K562 (cell line): ENCODE data around the gene SLC1A5. TPM values are rescaled to one million over a fixed set of nuclear protein-coding genes. Genes with fewer than 3 reads are reported as not detected.
A peak's percentile ranks its signal among the peaks of the same experiment; 100 is the strongest.

Source experiments
- BRD9 ChIP-seq: fragments of 450-650 bp; IDR thresholded peaks from 2 replicates; pipeline ENCODE4 v1.6.1; 2018; ENCODE audit warnings: low read depth; ENCODE audit not compliant: partially characterized antibody
- CBFA2T3 ChIP-seq: fragments of 450-650 bp; IDR thresholded peaks from 2 replicates; pipeline ENCODE4 v1.6.1; 2017
- COPS2 ChIP-seq: fragments of 450-650 bp; conservative IDR thresholded peaks from 2 replicates; pipeline ENCODE4 v1.6.1; 2016; ENCODE audit warnings: mild to moderate bottlenecking, moderate library complexity
- CREM ChIP-seq: IDR thresholded peaks from 2 replicates; pipeline ENCODE4 v1.6.1; 2014; ENCODE audit warnings: antibody characterized with exemption, low read depth
- CTBP1 ChIP-seq: fragments of 450-650 bp; IDR thresholded peaks from 2 replicates; pipeline ENCODE4 v1.6.1; 2016; ENCODE audit warnings: borderline replicate concordance
- ESRRA ChIP-seq: fragments of 450-650 bp; IDR thresholded peaks from 2 replicates; pipeline ENCODE4 v1.6.1; 2014; ENCODE audit warnings: low read depth, mild to moderate bottlenecking, moderate library complexity, borderline replicate concordance
- FIP1L1 ChIP-seq: fragments of 200-400 bp; formaldehyde crosslinking; IDR thresholded peaks from 2 replicates; pipeline ENCODE4 v1.6.1; 2018; ENCODE audit warnings: mild to moderate bottlenecking, low read depth, low read length; ENCODE audit not compliant: poor library complexity, severe bottlenecking
- FOSL1 ChIP-seq: fragments of 200-800 bp; sonication (Bioruptor generic); conservative IDR thresholded peaks from 2 replicates; pipeline ENCODE4 v1.6.1; 2016; ENCODE audit warnings: missing genetic modification characterization, missing compliant biosample characterization
- FOXA1 ChIP-seq: fragments of 450-650 bp; IDR thresholded peaks from 2 replicates; pipeline ENCODE4 v1.6.1; 2016; ENCODE audit warnings: mild to moderate bottlenecking, borderline replicate concordance
- HNRNPLL ChIP-seq: fragments of 200-400 bp; formaldehyde crosslinking; IDR thresholded peaks from 2 replicates; pipeline ENCODE4 v1.6.1; 2017; ENCODE audit warnings: low read length, low read depth, mild to moderate bottlenecking; ENCODE audit not compliant: poor library complexity, severe bottlenecking
- KLF13 ChIP-seq: fragments of 450-650 bp; IDR thresholded peaks from 2 replicates; pipeline ENCODE4 v1.6.1; 2016; ENCODE audit warnings: missing genetic modification characterization, low read depth, mild to moderate bottlenecking, missing compliant biosample characterization, moderate library complexity, borderline replicate concordance
- MAFG ChIP-seq: fragments of 450-650 bp; conservative IDR thresholded peaks from 2 replicates; pipeline ENCODE4 v1.6.1; 2016; ENCODE audit warnings: missing genetic modification characterization, missing compliant biosample characterization
- MEF2D ChIP-seq: conservative IDR thresholded peaks from 2 replicates; pipeline ENCODE4 v1.6.1; 2016; ENCODE audit warnings: low read depth, missing genetic modification characterization, missing compliant biosample characterization
- PHB ChIP-seq: fragments of 250-450 bp; sonication (Bioruptor Pico); IDR thresholded peaks from 2 replicates; pipeline ENCODE4 v1.5.0; 2021
- RCOR1 ChIP-seq, 2 experiments: IDR thresholded peaks; 2 replicates each; pipeline ENCODE4 v1.6.1; 2012; ENCODE audit warnings: low read depth in 2 of 2, low read length in 2 of 2, borderline replicate concordance in 1 of 2, improper control_type of control experiment in 1 of 2
- SMARCA4 ChIP-seq: fragments of 450-650 bp; IDR thresholded peaks from 2 replicates; pipeline ENCODE4 v1.6.1; 2016
- ZC3H8 ChIP-seq: fragments of 450-650 bp; IDR thresholded peaks from 2 replicates; pipeline ENCODE4 v1.6.1; 2017
- ZFPM2 ChIP-seq: fragments of 250-450 bp; sonication (Bioruptor Pico); IDR thresholded peaks from 2 replicates; pipeline ENCODE4 v1.5.1; 2022; ENCODE audit warnings: mild to moderate bottlenecking
- polyA plus RNA-seq, 8 experiments: library from polyadenylated mRNA; depleted of rRNA in 4 of 8; stranded (reverse) in 5 of 8; unstranded in 3 of 8; fragments of >200 nt; fragmentation: Nextera tagmentation in 2 of 8; fragmentation: Illumina TruSeq in 1 of 8; extraction: Ambion mirVana in 2 of 8; extraction: Trizol in 1 of 8; gene quantifications; 2 replicates each; pipeline versions ENCODE4 v1.2.1 to v1.2.3, GENCODE V29; 2011 to 2014; ENCODE audit warnings: inconsistent platforms in 1 of 8, missing spikeins in 1 of 8
- total RNA-seq, 7 experiments: library from RNA; depleted of rRNA in 6 of 7; stranded (reverse); fragments of >200 nt in 6 of 7; fragmentation: Illumina TruSeq in 2 of 7; extraction: Trizol in 2 of 7; gene quantifications; 2 replicates each; pipeline versions ENCODE4 v1.2.1 to v1.2.3, GENCODE V29; 2011 to 2021; ENCODE audit warnings: low replicate concordance in 1 of 7
- TF ChIP-seq, protein P1 (sequence below): sonication (generic); IDR thresholded peaks from 2 replicates; pipeline ENCODE4 v1.6.1; 2016
- TF ChIP-seq, protein P2 (sequence below): fragments of 250-450 bp; sonication (Bioruptor Pico); IDR thresholded peaks from 2 replicates; pipeline ENCODE4 v1.4.0; 2020; ENCODE audit warnings: mild to moderate bottlenecking, moderate library complexity
- TF ChIP-seq, protein P3 (sequence below): fragments of 450-650 bp; IDR thresholded peaks from 2 replicates; pipeline ENCODE4 v1.6.1; 2016; ENCODE audit warnings: missing biosample characterization, missing genetic modification characterization
- TF ChIP-seq, protein P4 (sequence below): fragments of 250-450 bp; sonication (Bioruptor Pico); IDR thresholded peaks from 2 replicates; pipeline ENCODE4 v1.6.1; 2021; ENCODE audit warnings: mild to moderate bottlenecking
- TF ChIP-seq, protein P5 (sequence below), 2 experiments: fragments of 450-650 bp; conservative IDR thresholded peaks; 2 replicates each; pipeline ENCODE4 v1.6.1; 2017; ENCODE audit warnings: mild to moderate bottlenecking in 2 of 2, moderate library complexity in 2 of 2

The SLC1A5 gene
- total and polyA plus RNA-seq, 9 of the 15 experiments (the other 6 are each of a cell fraction or from before 2014, with no cell fraction given): 31.2 to 417 (median 134) TPM

DNA sequence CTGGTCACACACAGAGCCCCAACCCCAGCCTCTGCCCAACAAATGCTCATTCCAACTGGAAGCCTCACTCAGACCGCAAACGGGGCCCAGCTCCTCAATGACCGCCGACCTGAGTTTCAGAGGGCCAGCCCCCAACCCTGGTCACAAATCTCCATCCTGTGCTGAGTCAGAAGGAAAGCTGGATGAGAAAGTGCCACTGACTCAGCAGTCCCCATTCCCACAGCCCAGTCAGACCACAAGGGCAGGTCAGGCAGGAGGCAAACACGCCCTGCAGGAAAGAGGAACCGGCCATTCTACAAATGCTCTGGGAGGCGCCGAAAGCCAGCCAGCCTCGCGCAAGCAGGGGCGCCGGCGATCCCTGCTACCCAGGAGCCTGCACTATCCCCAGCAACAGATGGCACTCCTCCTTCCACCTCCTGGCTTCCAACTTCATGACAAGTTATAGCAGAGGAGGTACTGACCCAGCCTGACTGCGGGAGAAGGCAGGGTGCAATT, 57.3 kb downstream of the SLC1A5 start (continued):
- TF ChIP-seq, protein P1, sequence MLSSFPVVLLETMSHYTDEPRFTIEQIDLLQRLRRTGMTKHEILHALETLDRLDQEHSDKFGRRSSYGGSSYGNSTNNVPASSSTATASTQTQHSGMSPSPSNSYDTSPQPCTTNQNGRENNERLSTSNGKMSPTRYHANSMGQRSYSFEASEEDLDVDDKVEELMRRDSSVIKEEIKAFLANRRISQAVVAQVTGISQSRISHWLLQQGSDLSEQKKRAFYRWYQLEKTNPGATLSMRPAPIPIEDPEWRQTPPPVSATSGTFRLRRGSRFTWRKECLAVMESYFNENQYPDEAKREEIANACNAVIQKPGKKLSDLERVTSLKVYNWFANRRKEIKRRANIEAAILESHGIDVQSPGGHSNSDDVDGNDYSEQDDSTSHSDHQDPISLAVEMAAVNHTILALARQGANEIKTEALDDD: no peak; the same call in 1 of the 2 replicates
- TF ChIP-seq FIP1L1: no peak
- peak; percentile 64; the same call in 1 of the 2 replicates for TF ChIP-seq CTBP1
- no peak for TF ChIP-seq HNRNPLL
- peak; percentile 93 for TF ChIP-seq MAFG (tag)
- TF ChIP-seq SMARCA4: peak; percentile 60; the same call in 1 of the 2 replicates
- TF ChIP-seq CBFA2T3: no peak; the same call in 1 of the 2 replicates
- TF ChIP-seq, protein P2, sequence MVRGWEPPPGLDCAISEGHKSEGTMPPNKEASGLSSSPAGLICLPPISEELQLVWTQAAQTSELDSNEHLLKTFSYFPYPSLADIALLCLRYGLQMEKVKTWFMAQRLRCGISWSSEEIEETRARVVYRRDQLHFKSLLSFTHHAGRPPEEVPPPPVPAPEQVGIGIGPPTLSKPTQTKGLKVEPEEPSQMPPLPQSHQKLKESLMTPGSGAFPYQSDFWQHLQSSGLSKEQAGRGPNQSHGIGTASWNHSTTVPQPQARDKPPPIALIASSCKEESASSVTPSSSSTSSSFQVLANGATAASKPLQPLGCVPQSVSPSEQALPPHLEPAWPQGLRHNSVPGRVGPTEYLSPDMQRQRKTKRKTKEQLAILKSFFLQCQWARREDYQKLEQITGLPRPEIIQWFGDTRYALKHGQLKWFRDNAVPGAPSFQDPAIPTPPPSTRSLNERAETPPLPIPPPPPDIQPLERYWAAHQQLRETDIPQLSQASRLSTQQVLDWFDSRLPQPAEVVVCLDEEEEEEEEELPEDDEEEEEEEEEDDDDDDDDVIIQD (CRISPR knock-in tag): no peak
- no peak for TF ChIP-seq PHB (CRISPR knock-in tag)
- no peak for TF ChIP-seq ZC3H8
- peak; percentile 51; the same call in 1 of the 2 replicates for TF ChIP-seq CREM
- no peak for TF ChIP-seq FOXA1
- TF ChIP-seq FOSL1 (tag): peak; percentile 90
- peak in 1 of 2 experiments; percentile 75; a peak in 1 of 4 replicates for TF ChIP-seq RCOR1 (IDR thresholded peaks at IDR 0.05; ENCODE audit: borderline replicate concordance in 1 of 2, low read depth in 2 of 2, low read length in 2 of 2)
- TF ChIP-seq COPS2: no peak
- peak; percentile 73; the same call in 1 of the 2 replicates for TF ChIP-seq ESRRA
- TF ChIP-seq ZFPM2: no peak
- TF ChIP-seq, protein P3, sequence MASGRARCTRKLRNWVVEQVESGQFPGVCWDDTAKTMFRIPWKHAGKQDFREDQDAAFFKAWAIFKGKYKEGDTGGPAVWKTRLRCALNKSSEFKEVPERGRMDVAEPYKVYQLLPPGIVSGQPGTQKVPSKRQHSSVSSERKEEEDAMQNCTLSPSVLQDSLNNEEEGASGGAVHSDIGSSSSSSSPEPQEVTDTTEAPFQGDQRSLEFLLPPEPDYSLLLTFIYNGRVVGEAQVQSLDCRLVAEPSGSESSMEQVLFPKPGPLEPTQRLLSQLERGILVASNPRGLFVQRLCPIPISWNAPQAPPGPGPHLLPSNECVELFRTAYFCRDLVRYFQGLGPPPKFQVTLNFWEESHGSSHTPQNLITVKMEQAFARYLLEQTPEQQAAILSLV (tag): no peak; the same call in 1 of the 2 replicates
- no peak for TF ChIP-seq KLF13 (tag)
- TF ChIP-seq BRD9: no peak
- no peak for TF ChIP-seq MEF2D (tag)
- TF ChIP-seq, protein P4, sequence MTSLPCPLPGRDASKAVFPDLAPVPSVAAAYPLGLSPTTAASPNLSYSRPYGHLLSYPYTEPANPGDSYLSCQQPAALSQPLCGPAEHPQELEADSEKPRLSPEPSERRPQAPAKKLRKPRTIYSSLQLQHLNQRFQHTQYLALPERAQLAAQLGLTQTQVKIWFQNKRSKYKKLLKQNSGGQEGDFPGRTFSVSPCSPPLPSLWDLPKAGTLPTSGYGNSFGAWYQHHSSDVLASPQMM (CRISPR knock-in tag): no peak
- TF ChIP-seq, protein P5, sequence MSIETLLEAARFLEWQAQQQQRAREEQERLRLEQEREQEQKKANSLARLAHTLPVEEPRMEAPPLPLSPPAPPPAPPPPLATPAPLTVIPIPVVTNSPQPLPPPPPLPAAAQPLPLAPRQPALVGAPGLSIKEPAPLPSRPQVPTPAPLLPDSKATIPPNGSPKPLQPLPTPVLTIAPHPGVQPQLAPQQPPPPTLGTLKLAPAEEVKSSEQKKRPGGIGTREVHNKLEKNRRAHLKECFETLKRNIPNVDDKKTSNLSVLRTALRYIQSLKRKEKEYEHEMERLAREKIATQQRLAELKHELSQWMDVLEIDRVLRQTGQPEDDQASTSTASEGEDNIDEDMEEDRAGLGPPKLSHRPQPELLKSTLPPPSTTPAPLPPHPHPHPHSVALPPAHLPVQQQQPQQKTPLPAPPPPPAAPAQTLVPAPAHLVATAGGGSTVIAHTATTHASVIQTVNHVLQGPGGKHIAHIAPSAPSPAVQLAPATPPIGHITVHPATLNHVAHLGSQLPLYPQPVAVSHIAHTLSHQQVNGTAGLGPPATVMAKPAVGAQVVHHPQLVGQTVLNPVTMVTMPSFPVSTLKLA (conservative IDR thresholded peaks at IDR 0.05): peak in 1 of 2 experiments; percentile 69; a peak in 2 of 4 replicates
